A673 (cell line): ENCODE results near the gene OTOGL. TPM values are rescaled to one million over a fixed set of nuclear protein-coding genes. Genes with fewer than 3 reads are reported as not detected.
A peak's percentile ranks its signal among the peaks of the same experiment; 100 is the strongest.
"Not testable (repeated sequence)": the region's sequence is repeated elsewhere in the genome, so short reads cannot be mapped to it uniquely, and the experiment has no call there.

Experiments
- BruUV-seq: library from RNA; stranded (reverse); fragments of 400-500 nt; replicated peaks from 2 replicates; lab custom pipeline; 2021; lab: Mats Ljungman, UMichigan
- CTCF ChIA-PET: fragments of 300-600 bp; sonication (Branson Sonifier 250); formaldehyde crosslinking; loops from one replicate; lab custom pipeline; 2022; ENCODE audit warnings: antibody characterized with exemption; lab: Charles Lee
- POLR2A ChIA-PET: fragments of 300-600 bp; sonication (Branson Sonifier 250); formaldehyde crosslinking; loops from one replicate; lab custom pipeline; 2022; ENCODE audit warnings: antibody characterized with exemption; ENCODE audit not compliant: low non-redundant PET; lab: Charles Lee
- DNase-seq: peaks from one replicate; pipeline ENCODE4 v3.0.0-alpha.2; 2015; ENCODE audit warnings: low spot score
- H3K27ac ChIP-seq: fragments of 200-600 bp; sonication (generic); 2 replicates; pipeline ENCODE4 v1.5.1; 2016; ENCODE audit warnings: mixed run types, low read depth, mild to moderate bottlenecking, mixed read lengths, antibody characterized with exemption, low read length; ENCODE audit not compliant: poor library complexity, severe bottlenecking
- H3K27me3 ChIP-seq: fragments of 200-600 bp; sonication (generic); replicated peaks from 2 replicates; pipeline ENCODE4 v1.6.1; 2017; ENCODE audit warnings: mixed run types, low read depth, mild to moderate bottlenecking, mixed read lengths, antibody characterized with exemption, low read length; ENCODE audit not compliant: insufficient read depth, poor library complexity
- H3K36me3 ChIP-seq: fragments of 200-600 bp; sonication (generic); 2 replicates; pipeline ENCODE4 v1.6.1; 2016; ENCODE audit warnings: mixed run types, mild to moderate bottlenecking, mixed read lengths, antibody characterized with exemption, low read length; ENCODE audit not compliant: insufficient read depth, poor library complexity, severe bottlenecking
- H3K4me1 ChIP-seq: fragments of 200-600 bp; sonication (generic); 2 replicates; pipeline ENCODE4 v1.6.1; 2017; ENCODE audit warnings: mixed run types, mild to moderate bottlenecking, mixed read lengths, antibody characterized with exemption, low read length; ENCODE audit not compliant: insufficient read depth, poor library complexity, severe bottlenecking
- H3K4me3 ChIP-seq: fragments of 200-600 bp; sonication (generic); 2 replicates; pipeline ENCODE4 v1.5.1; 2016; ENCODE audit warnings: low read depth, mixed run types, mild to moderate bottlenecking, mixed read lengths, low read length; ENCODE audit not compliant: poor library complexity, severe bottlenecking
- H3K9me3 ChIP-seq: fragments of 200-600 bp; sonication (generic); 2 replicates; pipeline ENCODE4 v1.6.1; 2016; ENCODE audit warnings: mixed run types, low read depth, mild to moderate bottlenecking, mixed read lengths, antibody characterized with exemption, low read length; ENCODE audit not compliant: poor library complexity, severe bottlenecking
- CTCF ChIP-seq: fragments of 300-800, 200-600 bp; sonication (generic); conservative IDR thresholded peaks from 2 replicates; pipeline ENCODE4 v1.5.1; 2017; ENCODE audit warnings: low read depth, mild to moderate bottlenecking, antibody characterized with exemption, low read length, moderate library complexity, mixed read lengths
- EZH2 ChIP-seq: fragments of 200-600 bp; sonication (generic); IDR thresholded peaks from 2 replicates; pipeline ENCODE4 v1.6.1; 2017; ENCODE audit warnings: borderline replicate concordance, low read depth, mild to moderate bottlenecking, mixed read lengths, antibody characterized with exemption, low read length; ENCODE audit not compliant: poor library complexity, severe bottlenecking
- intact Hi-C: fragments of 100-400 bp; cut with micrococcal nuclease; formaldehyde crosslinking; loops from one replicate; pipeline ENCODE4 v1.10.0; 2022; ENCODE audit not compliant: unreplicated experiment
- total RNA-seq: library from RNA; stranded (reverse); gene quantifications from 2 replicates; pipeline ENCODE4 v1.2.3, GENCODE V29; 2021

OTOGL gene
- total RNA-seq, 1 experiment from 2014 or later: 0.73 TPM

GRCh38 chr12:80241576-80242273 is 142.4 kb downstream of the OTOGL start:
- CTCF ChIA-PET: interaction anchor here (0.8 to 1.2 kb wide), 2 partner anchors 28 to 47 kb away, joined by 4 read pairs; no protein-coding TSS in a partner anchor
- peak overlapping the region; percentile 5 for H3K4me3 ChIP-seq
- H3K27ac ChIP-seq: peak overlapping the region; percentile 59
- H3K4me1 ChIP-seq: peaks cover 20% of the 10 kb centered on the region
- intact Hi-C loops: loop anchor here (1.0 kb wide), 1 partner anchor 9 kb away; no protein-coding TSS in a partner anchor
- TF ChIP-seq EZH2 (no peak), CTCF (no peak)
- no TSS peak for BruUV-seq
- POLR2A ChIA-PET: no interaction called here
- no peak for DNase-seq
- no peaks in the 10 kb centered on the region for H3K9me3 ChIP-seq
- no peaks in the 10 kb centered on the region for H3K27me3 ChIP-seq
- H3K36me3 ChIP-seq: no peaks in the 10 kb centered on the region

DNA sequence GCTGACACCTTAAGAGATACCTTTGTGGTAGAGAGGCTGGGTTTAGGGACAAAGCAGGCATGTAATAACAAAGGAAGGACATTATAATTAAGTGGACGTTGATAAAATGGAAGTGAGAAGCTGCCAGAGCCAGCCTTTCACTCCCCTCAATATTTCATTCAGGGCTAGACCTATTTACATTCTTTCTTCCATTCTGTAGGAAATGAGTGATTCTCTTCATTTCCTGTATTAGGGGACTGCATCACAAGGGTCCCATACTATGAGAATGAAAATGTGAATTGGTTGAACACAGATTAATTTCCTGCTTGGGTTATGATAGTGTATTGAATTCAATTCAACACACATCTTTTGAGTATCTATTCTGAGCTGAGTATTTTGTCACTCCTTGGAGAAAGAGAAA is 143.0 kb downstream of the OTOGL start:
- no peak for TF ChIP-seq CTCF
- no peak for TF ChIP-seq EZH2
- intact Hi-C loops: loop anchor here (1.0 kb wide), 1 partner anchor 8 kb away; no protein-coding TSS in a partner anchor
- CTCF ChIA-PET: no interaction called here
- Histone ChIP-seq H3K36me3 (no peaks in the 10 kb centered on the region), H3K4me1 (peaks cover 20% of the 10 kb centered on the region), H3K27me3 (no peaks in the 10 kb centered on the region), H3K27ac (peak overlapping the region; percentile 59), H3K9me3 (no peaks in the 10 kb centered on the region), H3K4me3 (peak overlapping the region; percentile 5)
- no TSS peak for BruUV-seq
- POLR2A ChIA-PET: no interaction called here
- DNase-seq: peak; percentile 90

GRCh38 chr12:80249581-80249980 is 150.2 kb downstream of the OTOGL start:
- DNase-seq, H3K36me3 ChIP-seq, H3K4me1 ChIP-seq, H3K9me3 ChIP-seq, H3K27me3 ChIP-seq, BruUV-seq, CTCF ChIA-PET, POLR2A ChIA-PET, H3K4me3 ChIP-seq, intact Hi-C loops, H3K27ac ChIP-seq: not testable (repeated sequence)
